Neuronal stem cell (in vitro differentiated cells): ENCODE data around the gene C12orf42.

ENCODE experiments used
- DNase-seq: peaks from one replicate; pipeline ENCODE4 v3.0.0-alpha.2; 2013; ENCODE audit warnings: low spot score
- H2AFZ ChIP-seq: one replicate; pipeline ENCODE4 v1.6.1; 2013; ENCODE audit warnings: mild to moderate bottlenecking, low read length, inconsistent platforms
- H2AK5ac ChIP-seq: 2 replicates; pipeline ENCODE4 v1.6.1; 2013; ENCODE audit warnings: low read depth, mild to moderate bottlenecking, inconsistent platforms, low read length, moderate library complexity, mixed read lengths
- H2BK120ac ChIP-seq: 2 replicates; pipeline ENCODE4 v1.6.1; 2013; ENCODE audit warnings: low read depth, mild to moderate bottlenecking, inconsistent platforms, low read length, moderate library complexity, mixed read lengths
- H2BK12ac ChIP-seq: one replicate; pipeline ENCODE4 v1.6.1; 2013; ENCODE audit warnings: low read length, inconsistent platforms
- H2BK15ac ChIP-seq: 2 replicates; pipeline ENCODE4 v1.6.1; 2013; ENCODE audit warnings: mild to moderate bottlenecking, low read length, inconsistent platforms, mixed read lengths
- H2BK5ac ChIP-seq: one replicate; pipeline ENCODE4 v1.6.1; 2013; ENCODE audit warnings: inconsistent platforms, mild to moderate bottlenecking, low read length, moderate library complexity
- H3K14ac ChIP-seq: one replicate; pipeline ENCODE4 v1.6.1; 2013; ENCODE audit warnings: low read length, inconsistent platforms
- H3K18ac ChIP-seq: 2 replicates; pipeline ENCODE4 v1.6.1; 2013; ENCODE audit warnings: low read length, inconsistent platforms
- H3K23ac ChIP-seq: 2 replicates; pipeline ENCODE4 v1.6.1; 2013; ENCODE audit warnings: low read depth, mild to moderate bottlenecking, mixed read lengths, low read length, inconsistent platforms; ENCODE audit not compliant: poor library complexity
- H3K27ac ChIP-seq: replicated peaks from 3 replicates; pipeline ENCODE4 v1.5.1; 2013; ENCODE audit warnings: low read length, inconsistent platforms
- H3K27me3 ChIP-seq, 3 experiments: 2 replicates each; pipeline ENCODE4 v1.6.1; 2013; ENCODE audit warnings: low read length in 3 of 3, mild to moderate bottlenecking in 2 of 3, inconsistent platforms in 1 of 3, low read depth in 1 of 3, mixed read lengths in 1 of 3, moderate library complexity in 1 of 3; ENCODE audit not compliant: control insufficient read depth in 3 of 3, insufficient read depth in 3 of 3
- H3K36me3 ChIP-seq, 2 donors: replicated peaks in 1 of 2; 2 replicates each; pipeline ENCODE4 v1.6.1; 2013; ENCODE audit warnings: low read length in 2 of 2; ENCODE audit not compliant: control insufficient read depth in 2 of 2, insufficient read depth in 2 of 2
- H3K4ac ChIP-seq: 2 replicates; pipeline ENCODE4 v1.6.1; 2013; ENCODE audit warnings: inconsistent platforms, mild to moderate bottlenecking, low read length, moderate library complexity
- H3K4me1 ChIP-seq, 2 donors: 1 replicate in 1 of 2; 2 replicates in 1 of 2; pipeline ENCODE4 v1.6.1; 2013; ENCODE audit warnings: low read length in 2 of 2, low read depth in 1 of 2; ENCODE audit not compliant: control insufficient read depth in 2 of 2, insufficient read depth in 1 of 2
- H3K4me2 ChIP-seq: one replicate; pipeline ENCODE4 v1.6.1; 2013; ENCODE audit warnings: mild to moderate bottlenecking, low read length, inconsistent platforms; ENCODE audit not compliant: insufficient read depth, poor library complexity, severe bottlenecking
- H3K4me3 ChIP-seq, 2 donors: 2 replicates each; pipeline ENCODE4 v1.5.1; 2013; ENCODE audit warnings: low read length in 2 of 2, mild to moderate bottlenecking in 2 of 2, inconsistent platforms in 1 of 2, moderate library complexity in 1 of 2
- H3K79me1 ChIP-seq: one replicate; pipeline ENCODE4 v1.6.1; 2013; ENCODE audit warnings: low read depth, mild to moderate bottlenecking, inconsistent platforms, low read length, moderate library complexity
- H3K9ac ChIP-seq: one replicate; pipeline ENCODE4 v1.6.1; 2013; ENCODE audit warnings: mild to moderate bottlenecking, low read depth, low read length, inconsistent platforms; ENCODE audit not compliant: poor library complexity
- H3K9me3 ChIP-seq, 2 donors: replicated peaks in 1 of 2; 2 replicates each; pipeline versions ENCODE3 to v1.6.1; 2013; ENCODE audit warnings: low read length in 2 of 2, mild to moderate bottlenecking in 2 of 2, inconsistent platforms in 1 of 2, low read depth in 1 of 2, mixed read lengths in 1 of 2, moderate library complexity in 1 of 2; ENCODE audit not compliant: control insufficient read depth in 2 of 2, insufficient read depth in 1 of 2
- H4K8ac ChIP-seq: one replicate; pipeline ENCODE4 v1.6.1; 2013; ENCODE audit warnings: low read depth, mild to moderate bottlenecking, inconsistent platforms, low read length, moderate library complexity
- H4K91ac ChIP-seq: one replicate; pipeline ENCODE4 v1.6.1; 2013; ENCODE audit warnings: low read length, low read depth, mild to moderate bottlenecking, inconsistent platforms; ENCODE audit not compliant: poor library complexity
- WGBS, 2 donors: extraction: QIAGEN DNeasy Blood & Tissue Kit; methylation state at CpG; one replicate each; pipeline ENCODE4 v1.1.7; 2013; ENCODE audit warnings: missing lambda C conversion rate in 2 of 2, mixed read lengths in 1 of 2; ENCODE audit not compliant: insufficient read length in 2 of 2, insufficient replicate concordance in 1 of 2; ENCODE audit errors: extremely low coverage in 2 of 2; 5-methylcytosine and 5-hydroxymethylcytosine counted together

The C12orf42 gene

GRCh38 chr12:103272949-103273348 is 222.8 kb downstream of the C12orf42 start:
- no peak overlapping the region for H2AFZ ChIP-seq
- DNase-seq, result no peak
- no peak overlapping the region for H4K8ac ChIP-seq
- H3K18ac ChIP-seq, result no peak overlapping the region
- no peak overlapping the region for H4K91ac ChIP-seq
- H2AK5ac ChIP-seq, result no peak overlapping the region
- H3K9ac ChIP-seq, result no peak overlapping the region
- H3K36me3 ChIP-seq, result no peaks in the 10 kb centered on the region
- no peaks in the 10 kb centered on the region for H3K9me3 ChIP-seq
- H3K27ac ChIP-seq, result no peak overlapping the region
- H2BK5ac ChIP-seq, result no peak overlapping the region
- H3K27me3 ChIP-seq, result no peaks in the 10 kb centered on the region
- no peak overlapping the region for H3K4ac ChIP-seq
- no CpG with 5 or more reads among the region's 1 CpG for WGBS, 2 donors
- no peak overlapping the region for H3K23ac ChIP-seq
- peaks cover 0 to 1% of the 10 kb centered on the region in 2 donors for H3K4me1 ChIP-seq
- H3K14ac ChIP-seq, result no peak overlapping the region
- no peak overlapping the region for H3K4me2 ChIP-seq
- no peak overlapping the region for H3K4me3 ChIP-seq
- no peak overlapping the region for H2BK120ac ChIP-seq
- no peak overlapping the region for H2BK15ac ChIP-seq
- no peaks in the 10 kb centered on the region for H3K79me1 ChIP-seq
- no peak overlapping the region for H2BK12ac ChIP-seq

- H3K36me3 ChIP-seq, result no peaks in the 10 kb centered on the region
- H3K4me3 ChIP-seq, result no peak overlapping the region
- H3K18ac ChIP-seq, result no peak overlapping the region
- no peak overlapping the region for H3K9ac ChIP-seq
- H2BK15ac ChIP-seq, result no peak overlapping the region
- no peak overlapping the region for H2BK5ac ChIP-seq
- no peak overlapping the region for H3K14ac ChIP-seq
- H3K4me2 ChIP-seq, result no peak overlapping the region
- no peak overlapping the region for H4K91ac ChIP-seq
- no peak for DNase-seq
- H3K79me1 ChIP-seq, result no peaks in the 10 kb centered on the region
- H3K27ac ChIP-seq, result no peak overlapping the region
- H2BK12ac ChIP-seq, result no peak overlapping the region
- H3K27me3 ChIP-seq, result no peaks in the 10 kb centered on the region
- no peaks in the 10 kb centered on the region for H3K9me3 ChIP-seq
- H2AFZ ChIP-seq, result no peak overlapping the region
- no peak overlapping the region for H4K8ac ChIP-seq
- no peak overlapping the region for H3K4ac ChIP-seq
- H2BK120ac ChIP-seq, result no peak overlapping the region
- no peak overlapping the region for H3K23ac ChIP-seq
- H2AK5ac ChIP-seq, result no peak overlapping the region
- H3K4me1 ChIP-seq, result peaks cover 0 to 1% of the 10 kb centered on the region in 2 donors
Measured at GRCh38 chr12:103269946-103270345, 225.8 kb downstream of the C12orf42 start.

- H3K27me3 ChIP-seq, result no peaks in the 10 kb centered on the region
- H3K4me2 ChIP-seq, result no peak overlapping the region
- no peak overlapping the region for H2BK120ac ChIP-seq
- H3K36me3 ChIP-seq, result no peaks in the 10 kb centered on the region
- H3K79me1 ChIP-seq, result no peaks in the 10 kb centered on the region
- H3K23ac ChIP-seq, result no peak overlapping the region
- H2BK12ac ChIP-seq, result no peak overlapping the region
- no peak for DNase-seq
- peaks cover 0 to 1% of the 10 kb centered on the region in 2 donors for H3K4me1 ChIP-seq
- no peaks in the 10 kb centered on the region for H3K9me3 ChIP-seq
- H3K9ac ChIP-seq, result no peak overlapping the region
- no peak overlapping the region for H3K4me3 ChIP-seq
- no peak overlapping the region for H2BK15ac ChIP-seq
- no peak overlapping the region for H4K91ac ChIP-seq
- H3K4ac ChIP-seq, result no peak overlapping the region
- H4K8ac ChIP-seq, result no peak overlapping the region
- H2AFZ ChIP-seq, result no peak overlapping the region
- H2BK5ac ChIP-seq, result no peak overlapping the region
- H3K18ac ChIP-seq, result no peak overlapping the region
- no peak overlapping the region for H3K14ac ChIP-seq
- no CpG with 5 or more reads among the region's 5 CpGs for whole genome bisulfite sequencing, 2 donors
- H2AK5ac ChIP-seq, result no peak overlapping the region
- no peak overlapping the region for H3K27ac ChIP-seq
Measured at GRCh38 chr12:103268831-103269514, 226.8 kb downstream of the C12orf42 start.

GRCh38 chr12:103257763-103258162 is 238.0 kb downstream of the C12orf42 start:
- Histone ChIP-seq H3K79me1 (no peaks in the 10 kb centered on the region), H3K27me3 (no peaks in the 10 kb centered on the region), H3K4me2 (no peak overlapping the region), H3K9ac (no peak overlapping the region), H3K23ac (no peak overlapping the region), H2BK15ac (no peak overlapping the region), H3K4me3 (no peak overlapping the region), H3K4ac (no peak overlapping the region), H2BK12ac (no peak overlapping the region), H3K14ac (no peak overlapping the region), H2BK5ac (no peak overlapping the region), H3K4me1 (no peaks in the 10 kb centered on the region), H3K27ac (no peak overlapping the region), H4K8ac (no peak overlapping the region), H2AK5ac (no peak overlapping the region), H3K36me3 (no peaks in the 10 kb centered on the region), H4K91ac (no peak overlapping the region), H3K9me3 (no peaks in the 10 kb centered on the region), H2BK120ac (no peak overlapping the region), H2AFZ (no peak overlapping the region), H3K18ac (no peak overlapping the region)
- no peak for DNase-seq
- no CpG with 5 or more reads among the region's 2 CpGs for WGBS, 2 donors
